PC-9 (cell line): ENCODE data around the gene C21orf91. TPM values are rescaled to one million over a fixed set of nuclear protein-coding genes. Genes with fewer than 3 reads are reported as not detected.

Source experiments
- BruUV-seq: library from RNA; stranded (reverse); fragments of 400-500 nt; replicated peaks from 2 replicates; lab custom pipeline; 2021; lab: Mats Ljungman, UMichigan
- CTCF ChIA-PET: fragments of 300-600 bp; sonication (Branson Sonifier 250); formaldehyde crosslinking; loops from one replicate; lab custom pipeline; 2022; ENCODE audit warnings: antibody characterized with exemption; lab: Charles Lee
- POLR2A ChIA-PET: fragments of 300-600 bp; sonication (Branson Sonifier 250); formaldehyde crosslinking; loops from one replicate; lab custom pipeline; 2022; ENCODE audit warnings: antibody characterized with exemption; ENCODE audit not compliant: unreplicated experiment; lab: Charles Lee
- DNase-seq, 2 experiments: peaks; one replicate each; pipeline versions ENCODE4 v3.0.0 to v3.0.0-alpha.2; 2015 to 2022; ENCODE audit warnings: mixed read lengths in 1 of 2
- H2AFZ ChIP-seq: fragments of 200-600 bp; sonication (generic); 2 replicates; pipeline ENCODE4 v1.8.1; 2017; ENCODE audit warnings: antibody characterized with exemption
- H3F3A ChIP-seq: fragments of 200-600 bp; sonication (generic); 2 replicates; pipeline ENCODE4 v1.8.1; 2017; ENCODE audit warnings: antibody characterized with exemption, mild to moderate bottlenecking, low read depth; ENCODE audit not compliant: insufficient read depth
- H3K27ac ChIP-seq: fragments of 200-600 bp; sonication (generic); 2 replicates; pipeline ENCODE4 v1.6.1; 2016; ENCODE audit warnings: mixed run types
- H3K27me3 ChIP-seq: fragments of 200-600 bp; sonication (generic); 2 replicates; pipeline ENCODE4 v1.6.1; 2016; ENCODE audit warnings: low read depth, mixed run types; ENCODE audit not compliant: insufficient read depth
- H3K36me3 ChIP-seq: fragments of 200-600 bp; sonication (generic); 2 replicates; pipeline ENCODE4 v1.6.1; 2016; ENCODE audit warnings: low read depth, mixed run types
- H3K4me1 ChIP-seq: fragments of 200-600 bp; sonication (generic); replicated peaks from 2 replicates; pipeline ENCODE4 v1.6.1; 2016; ENCODE audit warnings: mixed run types; ENCODE audit not compliant: insufficient read depth
- H3K4me2 ChIP-seq: fragments of 200-600 bp; sonication (generic); 2 replicates; pipeline ENCODE4 v1.6.1; 2017; ENCODE audit warnings: mixed run types
- H3K4me3 ChIP-seq: fragments of 200-600 bp; sonication (generic); 2 replicates; pipeline ENCODE4 v1.6.1; 2016; ENCODE audit warnings: mixed run types
- H3K79me2 ChIP-seq: fragments of 200-600 bp; sonication (generic); 2 replicates; pipeline ENCODE4 v1.6.1; 2017; ENCODE audit warnings: low read depth, mixed run types
- H3K9me2 ChIP-seq: fragments of 200-600 bp; sonication (generic); 2 replicates; pipeline ENCODE4 v1.8.1; 2017; ENCODE audit warnings: mild to moderate bottlenecking; ENCODE audit not compliant: insufficient read depth
- H3K9me3 ChIP-seq: fragments of 200-600 bp; sonication (generic); 2 replicates; pipeline ENCODE4 v1.8.1; 2016; ENCODE audit warnings: low read depth; ENCODE audit not compliant: insufficient read depth
- H4K20me1 ChIP-seq: fragments of 200-600 bp; sonication (generic); 2 replicates; pipeline ENCODE4 v1.8.1; 2017; ENCODE audit not compliant: insufficient read depth
- EZH2 ChIP-seq: fragments of 200-600 bp; sonication (generic); IDR thresholded peaks from 2 replicates; pipeline ENCODE4 v1.8.0; 2017; ENCODE audit warnings: antibody characterized with exemption, low read depth
- intact Hi-C: fragments of 100-400 bp; cut with micrococcal nuclease; formaldehyde crosslinking; loops from one replicate; pipeline ENCODE4 v1.10.0; 2022; ENCODE audit not compliant: unreplicated experiment
- total RNA-seq: library from RNA; stranded (reverse); gene quantifications from 2 replicates; pipeline ENCODE4 v1.2.3, GENCODE V29; 2021
- TF ChIP-seq, protein P1 (sequence below): fragments of 200-600 bp; sonication (generic); conservative IDR thresholded peaks from 2 replicates; pipeline ENCODE4 v1.6.1; 2017; ENCODE audit warnings: mixed run types, antibody characterized with exemption, mild to moderate bottlenecking, moderate library complexity

C21orf91 gene
- total RNA-seq, 1 experiment from 2014 or later = 15.5 TPM

DNA sequence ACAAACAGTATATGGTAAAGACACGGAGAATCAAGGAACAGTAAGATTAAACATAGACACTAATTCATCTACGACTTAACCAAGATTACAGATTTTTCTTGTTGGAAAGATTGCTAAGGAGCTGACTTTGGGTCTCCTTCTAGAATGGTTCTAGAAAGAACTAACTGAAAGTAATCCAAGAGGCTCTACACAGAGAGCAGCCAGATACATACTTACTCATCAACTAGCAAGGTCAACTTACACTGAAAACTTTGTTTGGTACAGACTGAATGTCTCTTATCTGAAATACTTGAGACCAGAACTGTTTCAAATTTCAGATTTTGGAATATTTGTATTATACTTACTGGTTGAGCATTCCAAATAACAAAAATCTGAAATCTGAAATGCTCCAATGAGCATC, 5.8 kb downstream of the C21orf91 start:
- peaks cover 13% of the 10 kb centered on the region; the same call in 1 of the 2 replicates for H3K79me2 ChIP-seq
- H3K36me3 ChIP-seq = 0 out of 2 replicates have a peak, but pooled peaks cover 28% of the 10 kb centered on the region
- H3K4me1 ChIP-seq = peaks cover 17% of the 10 kb centered on the region
- H4K20me1 ChIP-seq = no peaks in the 10 kb centered on the region
- H3K4me2 ChIP-seq = no peak overlapping the region
- no peaks in the 10 kb centered on the region for H3F3A ChIP-seq
- H3K27me3 ChIP-seq = no peaks in the 10 kb centered on the region
- POLR2A ChIA-PET = no interaction called here
- H3K27ac ChIP-seq = no peak overlapping the region
- BruUV-seq = no TSS peak
- TF ChIP-seq, protein P1, sequence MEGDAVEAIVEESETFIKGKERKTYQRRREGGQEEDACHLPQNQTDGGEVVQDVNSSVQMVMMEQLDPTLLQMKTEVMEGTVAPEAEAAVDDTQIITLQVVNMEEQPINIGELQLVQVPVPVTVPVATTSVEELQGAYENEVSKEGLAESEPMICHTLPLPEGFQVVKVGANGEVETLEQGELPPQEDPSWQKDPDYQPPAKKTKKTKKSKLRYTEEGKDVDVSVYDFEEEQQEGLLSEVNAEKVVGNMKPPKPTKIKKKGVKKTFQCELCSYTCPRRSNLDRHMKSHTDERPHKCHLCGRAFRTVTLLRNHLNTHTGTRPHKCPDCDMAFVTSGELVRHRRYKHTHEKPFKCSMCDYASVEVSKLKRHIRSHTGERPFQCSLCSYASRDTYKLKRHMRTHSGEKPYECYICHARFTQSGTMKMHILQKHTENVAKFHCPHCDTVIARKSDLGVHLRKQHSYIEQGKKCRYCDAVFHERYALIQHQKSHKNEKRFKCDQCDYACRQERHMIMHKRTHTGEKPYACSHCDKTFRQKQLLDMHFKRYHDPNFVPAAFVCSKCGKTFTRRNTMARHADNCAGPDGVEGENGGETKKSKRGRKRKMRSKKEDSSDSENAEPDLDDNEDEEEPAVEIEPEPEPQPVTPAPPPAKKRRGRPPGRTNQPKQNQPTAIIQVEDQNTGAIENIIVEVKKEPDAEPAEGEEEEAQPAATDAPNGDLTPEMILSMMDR = no peak
- TF ChIP-seq EZH2 = no peak
- no peak overlapping the region for H2AFZ ChIP-seq
- no peak for DNase-seq
- H3K9me2 ChIP-seq = no peaks in the 10 kb centered on the region
- intact Hi-C loops = no loop called here
- H3K9me3 ChIP-seq = peaks cover 6% of the 10 kb centered on the region; the same call in 1 of the 2 replicates
- no peak overlapping the region for H3K4me3 ChIP-seq
- CTCF ChIA-PET = no interaction called here

- no peak for DNase-seq
- Histone ChIP-seq H3K9me3 (peaks cover 6% of the 10 kb centered on the region; the same call in 1 of the 2 replicates), H3K27me3 (no peaks in the 10 kb centered on the region), H2AFZ (no peak overlapping the region), H3K27ac (no peak overlapping the region), H3K36me3 (0 out of 2 replicates have a peak, but pooled peaks cover 13% of the 10 kb centered on the region), H3K9me2 (no peaks in the 10 kb centered on the region), H3K4me2 (no peak overlapping the region), H3K4me3 (no peak overlapping the region), H3F3A (no peaks in the 10 kb centered on the region), H3K79me2 (no peaks in the 10 kb centered on the region), H3K4me1 (no peaks in the 10 kb centered on the region), H4K20me1 (no peaks in the 10 kb centered on the region)
- ChIA-PET POLR2A (no interaction called here), CTCF (no interaction called here)
- intact Hi-C loops = no loop called here
- TF ChIP-seq EZH2 = no peak
- TF ChIP-seq, protein P1 = no peak
- BruUV-seq = no TSS peak
Observed at GRCh38 chr21:17805966-17806365, 13.2 kb downstream of the C21orf91 start.

- Histone ChIP-seq H3K9me3 (no peaks in the 10 kb centered on the region), H3F3A (no peaks in the 10 kb centered on the region), H3K27me3 (no peaks in the 10 kb centered on the region), H3K4me2 (no peak overlapping the region), H4K20me1 (no peaks in the 10 kb centered on the region), H3K4me3 (no peak overlapping the region), H3K9me2 (no peaks in the 10 kb centered on the region; the same call in 1 of the 2 replicates), H3K36me3 (no peaks in the 10 kb centered on the region), H2AFZ (no peak overlapping the region), H3K4me1 (no peaks in the 10 kb centered on the region), H3K79me2 (no peaks in the 10 kb centered on the region), H3K27ac (no peak overlapping the region)
- DNase-seq = no peak
- ChIA-PET CTCF (no interaction called here), POLR2A (no interaction called here)
- intact Hi-C loops = no loop called here
- no TSS peak for BruUV-seq
- no peak for TF ChIP-seq EZH2
- TF ChIP-seq, protein P1 = no peak
Observed at GRCh38 chr21:17803536-17803935, 15.6 kb downstream of the C21orf91 start.
